ENCODE results near the gene ZSCAN30.

Gene ZSCAN30

DNA sequence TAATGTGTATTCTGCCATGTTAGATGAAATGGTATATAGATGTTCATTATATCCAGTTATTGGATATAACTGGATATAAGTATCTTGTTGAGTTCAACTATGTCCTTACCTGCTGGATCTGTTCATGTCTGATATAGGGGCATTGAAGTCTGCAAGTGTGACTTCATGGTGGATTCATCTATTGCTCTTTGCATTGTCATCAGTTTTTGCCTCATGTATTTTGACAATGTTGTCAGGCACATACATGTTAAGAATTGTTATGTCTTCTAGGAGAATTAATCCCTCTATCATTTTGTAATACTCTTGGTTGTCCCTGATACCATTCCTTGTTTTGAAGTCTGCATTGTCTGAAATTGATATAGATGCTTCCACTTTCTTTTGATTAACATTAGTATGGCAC is 38.8 kb upstream of the ZSCAN30 start:
- TF ChIP-seq, protein P1, sequence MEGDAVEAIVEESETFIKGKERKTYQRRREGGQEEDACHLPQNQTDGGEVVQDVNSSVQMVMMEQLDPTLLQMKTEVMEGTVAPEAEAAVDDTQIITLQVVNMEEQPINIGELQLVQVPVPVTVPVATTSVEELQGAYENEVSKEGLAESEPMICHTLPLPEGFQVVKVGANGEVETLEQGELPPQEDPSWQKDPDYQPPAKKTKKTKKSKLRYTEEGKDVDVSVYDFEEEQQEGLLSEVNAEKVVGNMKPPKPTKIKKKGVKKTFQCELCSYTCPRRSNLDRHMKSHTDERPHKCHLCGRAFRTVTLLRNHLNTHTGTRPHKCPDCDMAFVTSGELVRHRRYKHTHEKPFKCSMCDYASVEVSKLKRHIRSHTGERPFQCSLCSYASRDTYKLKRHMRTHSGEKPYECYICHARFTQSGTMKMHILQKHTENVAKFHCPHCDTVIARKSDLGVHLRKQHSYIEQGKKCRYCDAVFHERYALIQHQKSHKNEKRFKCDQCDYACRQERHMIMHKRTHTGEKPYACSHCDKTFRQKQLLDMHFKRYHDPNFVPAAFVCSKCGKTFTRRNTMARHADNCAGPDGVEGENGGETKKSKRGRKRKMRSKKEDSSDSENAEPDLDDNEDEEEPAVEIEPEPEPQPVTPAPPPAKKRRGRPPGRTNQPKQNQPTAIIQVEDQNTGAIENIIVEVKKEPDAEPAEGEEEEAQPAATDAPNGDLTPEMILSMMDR (IDR thresholded peaks at IDR 0.05; ENCODE audit: borderline replicate concordance, control extremely low read depth, extremely low read depth, insufficient read depth, missing control alignments): no peak
- no peak for DNase-seq (ENCODE audit: low spot score)
- in situ Hi-C loops (cut with MboI; ENCODE audit: low sequenced_read_pairs, unreplicated experiment): no loop called here

DNA sequence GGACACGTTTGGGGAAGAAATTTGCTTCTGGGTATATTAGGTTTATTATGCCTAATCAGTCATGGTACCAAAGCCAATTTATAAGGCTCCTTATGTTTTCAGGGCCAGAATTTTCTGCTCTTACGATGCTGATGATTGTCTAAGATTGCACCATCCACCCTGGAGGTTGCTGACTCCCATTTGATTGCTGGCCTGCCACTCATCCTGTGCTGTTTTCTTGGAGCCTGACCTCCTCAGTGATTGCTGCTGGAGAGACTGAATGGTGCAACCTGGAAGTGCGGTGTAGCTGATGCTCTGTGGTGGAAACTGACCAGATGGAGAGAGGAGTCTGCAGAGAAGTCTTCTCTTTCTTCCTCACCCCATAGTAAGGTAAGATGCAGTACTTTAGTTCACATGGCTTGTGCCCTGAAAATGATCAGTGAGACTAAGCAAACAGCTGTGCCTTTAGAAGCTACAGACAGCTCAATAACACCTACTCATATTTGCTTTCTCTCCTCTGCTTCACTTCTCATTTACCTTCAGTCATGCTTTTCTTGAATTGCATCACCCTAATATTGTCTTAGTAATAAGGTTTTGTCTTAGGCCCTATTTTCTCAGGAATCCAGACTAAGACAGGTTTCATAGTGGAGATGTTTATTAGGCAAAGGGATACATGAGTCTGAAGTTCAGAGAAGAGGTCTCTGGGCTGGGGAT is 36.8 kb upstream of the ZSCAN30 start:
- in situ Hi-C loops (cut with MboI; ENCODE audit: low sequenced_read_pairs, unreplicated experiment): no loop called here
- TF ChIP-seq, protein P1 (IDR thresholded peaks at IDR 0.05; ENCODE audit: borderline replicate concordance, control extremely low read depth, extremely low read depth, insufficient read depth, missing control alignments): no peak
- DNase-seq (ENCODE audit: low spot score): no peak

DNA sequence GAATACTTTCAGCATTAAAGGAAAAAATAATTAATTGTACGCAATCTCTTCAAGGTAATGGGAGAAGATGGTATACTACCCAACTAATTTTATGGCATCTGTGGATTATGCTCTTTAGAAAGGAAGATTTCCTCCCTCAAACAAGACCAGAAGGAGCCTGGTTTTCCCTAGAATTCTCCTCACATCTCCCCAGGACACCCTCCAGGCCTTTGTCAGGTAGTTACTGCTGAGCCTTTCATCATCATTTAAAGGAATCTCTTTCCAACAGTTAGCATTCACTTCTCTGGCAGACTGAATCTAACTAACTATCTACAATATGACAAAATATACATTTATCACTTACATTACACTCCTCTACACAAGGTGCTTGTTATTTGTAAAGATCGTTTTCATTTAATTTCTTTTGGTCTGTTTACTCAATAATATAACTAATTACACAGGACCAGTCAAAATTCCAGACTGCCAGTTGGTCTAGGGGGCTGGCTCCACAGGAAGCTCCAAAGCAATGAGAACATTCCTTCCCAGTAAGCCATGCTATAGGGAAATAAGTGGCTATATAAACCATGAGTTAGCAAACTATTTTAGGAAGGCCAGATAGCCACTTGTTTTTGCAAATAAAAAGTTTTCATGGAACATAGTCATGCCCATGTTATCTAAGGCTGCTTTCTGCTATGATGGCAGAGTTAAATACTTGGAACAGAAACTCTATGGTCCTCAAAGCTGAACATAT is 35.1 kb upstream of the ZSCAN30 start:
- TF ChIP-seq, protein P1 (IDR thresholded peaks at IDR 0.05; ENCODE audit: borderline replicate concordance, control extremely low read depth, extremely low read depth, insufficient read depth, missing control alignments): no peak
- no peak for DNase-seq (ENCODE audit: low spot score)
- in situ Hi-C loops (cut with MboI; ENCODE audit: low sequenced_read_pairs, unreplicated experiment): no loop called here

DNA sequence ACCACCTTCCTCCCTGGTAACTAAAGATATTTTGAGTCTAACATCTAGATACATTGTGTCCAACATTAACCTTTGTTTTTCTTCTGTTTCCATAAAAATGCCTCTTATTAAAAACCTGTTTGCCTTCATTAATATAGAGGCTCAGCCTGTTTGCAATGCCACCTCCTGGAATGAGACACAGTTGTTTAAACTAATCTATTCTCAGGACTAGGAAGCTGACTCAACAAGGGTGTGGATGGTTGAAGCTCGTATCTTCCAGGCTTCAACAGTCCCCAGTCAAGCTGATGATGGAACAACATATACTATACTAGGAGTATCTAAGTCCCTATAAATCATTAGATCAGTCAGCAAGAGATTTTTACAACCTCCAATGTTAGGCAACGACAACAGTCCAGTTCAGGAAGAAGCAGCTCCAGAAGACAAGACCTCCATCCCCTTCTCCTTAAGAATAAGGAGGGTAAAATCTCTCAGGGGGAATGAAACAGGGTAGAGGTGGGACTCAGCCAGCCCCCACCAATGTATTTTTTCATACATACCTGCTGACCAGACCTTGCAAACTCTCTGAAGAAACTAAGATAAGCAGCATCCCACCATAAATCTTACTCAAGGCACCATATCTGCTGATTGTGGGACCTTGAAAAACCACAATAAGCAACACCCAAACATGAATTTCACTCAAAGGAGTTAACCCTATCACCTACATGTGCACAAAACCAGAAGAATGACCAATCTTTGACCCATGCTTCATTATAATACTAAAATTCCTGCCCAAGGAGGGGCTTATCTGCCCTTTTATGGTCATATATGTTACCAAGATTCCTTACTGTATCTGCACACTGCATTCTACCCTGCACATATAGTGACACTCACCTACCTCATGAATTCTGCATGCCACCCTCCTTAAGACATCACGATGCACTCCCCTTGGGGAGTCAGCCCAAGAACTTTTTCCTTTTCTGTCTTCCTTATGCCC is 32.7 kb upstream of the ZSCAN30 start:
- TF ChIP-seq, protein P1 (IDR thresholded peaks at IDR 0.05; ENCODE audit: borderline replicate concordance, control extremely low read depth, extremely low read depth, insufficient read depth, missing control alignments): no peak
- DNase-seq (ENCODE audit: low spot score): no peak
- in situ Hi-C loops (cut with MboI; ENCODE audit: low sequenced_read_pairs, unreplicated experiment): no loop called here

DNA sequence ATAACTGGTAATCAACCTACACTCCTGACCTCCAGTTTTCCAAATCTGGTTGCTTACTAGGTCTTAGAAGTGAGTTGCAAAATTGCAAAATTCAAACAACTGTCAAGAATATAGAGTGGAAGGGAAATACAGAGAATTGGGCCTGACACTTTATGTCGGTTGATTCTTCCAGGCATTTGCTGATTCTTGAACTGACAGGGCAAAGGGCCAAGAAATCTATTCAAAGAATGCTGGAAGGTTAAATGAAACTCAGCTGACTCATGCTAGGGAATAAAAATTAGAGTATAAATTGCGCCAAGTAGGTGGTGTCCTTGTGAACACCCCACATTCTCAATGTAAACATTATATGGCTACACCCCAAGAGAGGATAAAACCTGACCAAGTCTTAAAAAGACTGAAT is 21.5 kb upstream of the ZSCAN30 start:
- TF ChIP-seq, protein P1 (IDR thresholded peaks at IDR 0.05; ENCODE audit: borderline replicate concordance, control extremely low read depth, extremely low read depth, insufficient read depth, missing control alignments): no peak
- DNase-seq (ENCODE audit: low spot score): no peak
- in situ Hi-C loops (cut with MboI; ENCODE audit: low sequenced_read_pairs, unreplicated experiment): no loop called here

DNA sequence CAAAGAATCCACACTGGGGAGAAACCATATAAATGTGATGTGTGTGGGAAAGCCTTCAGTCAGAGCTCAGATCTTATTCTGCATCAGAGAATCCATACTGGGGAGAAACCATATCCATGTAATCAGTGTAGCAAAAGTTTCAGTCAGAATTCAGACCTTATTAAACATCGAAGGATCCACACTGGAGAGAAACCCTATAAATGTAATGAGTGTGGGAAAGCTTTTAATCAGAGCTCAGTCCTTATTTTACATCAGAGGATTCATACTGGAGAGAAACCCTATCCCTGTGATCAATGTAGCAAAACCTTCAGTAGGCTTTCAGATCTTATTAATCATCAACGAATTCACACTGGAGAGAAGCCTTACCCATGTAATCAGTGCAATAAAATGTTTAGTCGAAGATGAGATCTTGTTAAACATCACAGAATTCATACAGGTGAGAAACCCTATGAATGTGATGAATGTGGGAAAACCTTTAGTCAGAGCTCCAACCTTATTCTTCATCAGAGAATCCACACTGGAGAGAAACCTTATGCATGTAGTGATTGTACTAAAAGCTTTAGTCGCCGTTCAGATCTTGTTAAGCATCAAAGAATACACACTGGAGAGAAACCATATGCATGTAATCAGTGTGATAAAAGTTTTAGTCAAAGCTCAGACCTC is 16.7 kb upstream of the ZSCAN30 start:
- in situ Hi-C loops (cut with MboI; ENCODE audit: low sequenced_read_pairs, unreplicated experiment): no loop called here
- TF ChIP-seq, protein P1 (IDR thresholded peaks at IDR 0.05; ENCODE audit: borderline replicate concordance, control extremely low read depth, extremely low read depth, insufficient read depth, missing control alignments): no peak
- DNase-seq (ENCODE audit: low spot score): no peak
